Measurements from ENCODE around the gene RNU1-1.
"Not testable (repeated sequence)": the region's sequence is repeated elsewhere in the genome, so short reads cannot be mapped to it uniquely, and the experiment has no call there.

The RNU1-1 gene

DNA sequence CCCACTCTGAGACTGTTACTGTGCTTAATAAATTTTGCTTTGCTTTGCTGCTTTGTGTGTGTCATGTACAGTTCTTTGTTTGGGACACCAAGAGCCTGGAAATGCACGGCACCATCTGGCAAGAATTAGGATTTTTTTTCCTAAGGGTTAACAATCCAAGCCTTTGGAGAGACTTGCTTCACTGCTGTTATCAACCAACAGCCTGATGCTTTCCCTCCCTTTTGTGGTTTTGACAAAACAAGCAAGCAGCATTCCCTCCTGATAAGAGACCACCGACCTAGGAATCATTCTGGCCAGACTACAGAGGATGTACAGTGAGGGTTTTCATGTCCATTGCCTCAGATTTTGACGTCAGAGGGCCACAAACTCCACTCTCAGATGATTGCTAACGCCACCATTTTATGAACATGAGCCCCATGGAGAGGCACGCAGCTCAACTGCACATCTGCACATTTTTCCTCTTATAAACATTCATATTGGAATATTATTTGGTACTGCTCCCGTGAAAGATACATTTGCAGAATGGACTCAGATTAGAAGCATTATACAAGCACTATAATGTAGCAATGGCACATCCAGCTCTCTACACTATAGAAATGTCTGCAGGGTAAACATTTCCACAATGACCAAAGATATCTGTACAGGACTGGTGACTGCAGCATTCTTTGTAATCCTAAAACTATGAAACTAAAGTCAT, 5.3 kb upstream of the RNU1-1 start:
- not testable (repeated sequence) for H3K36me3 ChIP-seq (ENCODE audit: control insufficient read depth, insufficient read depth, low read length); H3K9me3 ChIP-seq (ENCODE audit: control insufficient read depth, low read length); H3K4me3 ChIP-seq (ENCODE audit: low read length); H3K4me1 ChIP-seq (ENCODE audit: control insufficient read depth, insufficient read depth, low read length); H3K9ac ChIP-seq (ENCODE audit: low read length)
- H3K27me3 ChIP-seq (ENCODE audit: control insufficient read depth, insufficient read depth, low read length): peaks cover 41% of the 10 kb centered on the region

DNA sequence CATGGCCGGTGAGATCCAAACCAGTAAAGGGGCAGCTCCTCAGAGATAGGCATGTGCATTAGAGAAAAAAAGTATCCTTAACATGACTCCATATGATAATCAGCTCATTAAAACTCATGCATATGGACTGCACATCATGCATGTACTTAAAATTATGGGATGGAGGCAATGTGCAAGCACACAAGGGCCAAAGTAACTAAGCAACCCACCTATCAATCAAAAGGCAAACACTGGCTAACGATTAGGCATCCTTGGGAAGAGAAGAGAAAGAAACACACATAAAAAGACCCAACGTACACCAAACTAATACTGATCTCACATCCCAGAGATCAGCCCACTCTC, 4.8 kb upstream of the RNU1-1 start:
- H3K36me3 ChIP-seq (ENCODE audit: control insufficient read depth, insufficient read depth, low read length); H3K9me3 ChIP-seq (ENCODE audit: control insufficient read depth, low read length); H3K9ac ChIP-seq (ENCODE audit: low read length); H3K4me3 ChIP-seq (ENCODE audit: low read length); H3K4me1 ChIP-seq (ENCODE audit: control insufficient read depth, insufficient read depth, low read length): not testable (repeated sequence)
- H3K27me3 ChIP-seq (ENCODE audit: control insufficient read depth, insufficient read depth, low read length): peaks cover 35% of the 10 kb centered on the region

DNA sequence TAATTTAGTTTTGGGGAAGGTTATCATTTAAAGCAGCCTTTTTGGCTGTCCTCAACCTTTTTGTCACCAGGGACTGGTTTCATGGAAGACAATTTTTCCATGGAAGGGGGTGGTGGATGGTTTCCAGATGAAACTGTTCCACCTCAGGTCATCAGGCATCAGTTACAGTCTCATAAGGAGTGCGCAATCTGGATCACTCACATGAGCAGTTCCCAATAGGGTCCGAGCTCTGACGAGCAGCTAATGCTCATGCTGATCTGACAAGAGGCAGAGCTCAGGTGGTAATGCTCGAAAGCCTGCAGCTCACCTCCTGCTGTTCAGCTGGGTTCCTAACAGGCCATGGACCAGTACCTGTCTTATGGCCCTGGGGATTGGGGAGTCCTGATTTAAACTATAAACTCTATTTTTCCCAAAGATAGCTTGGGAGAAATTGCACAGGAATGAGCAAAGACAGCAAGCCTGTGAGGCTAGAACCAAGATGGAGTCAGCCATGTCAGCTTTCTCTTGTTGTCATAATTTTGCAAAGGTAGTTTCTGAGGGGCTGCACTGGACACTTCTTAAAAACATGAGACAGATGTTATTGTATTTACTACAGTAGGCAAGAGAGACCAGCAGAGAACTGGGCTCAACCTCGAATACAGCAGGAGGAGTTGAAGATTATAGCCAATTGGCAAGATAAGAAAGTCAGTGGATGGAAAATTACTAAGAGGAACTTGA, 2.8 kb upstream of the RNU1-1 start:
- H3K4me1 ChIP-seq (ENCODE audit: control insufficient read depth, insufficient read depth, low read length); H3K9me3 ChIP-seq (ENCODE audit: control insufficient read depth, low read length); H3K4me3 ChIP-seq (ENCODE audit: low read length); H3K36me3 ChIP-seq (ENCODE audit: control insufficient read depth, insufficient read depth, low read length); H3K9ac ChIP-seq (ENCODE audit: low read length): not testable (repeated sequence)
- peaks cover 26% of the 10 kb centered on the region for H3K27me3 ChIP-seq (ENCODE audit: control insufficient read depth, insufficient read depth, low read length)

DNA sequence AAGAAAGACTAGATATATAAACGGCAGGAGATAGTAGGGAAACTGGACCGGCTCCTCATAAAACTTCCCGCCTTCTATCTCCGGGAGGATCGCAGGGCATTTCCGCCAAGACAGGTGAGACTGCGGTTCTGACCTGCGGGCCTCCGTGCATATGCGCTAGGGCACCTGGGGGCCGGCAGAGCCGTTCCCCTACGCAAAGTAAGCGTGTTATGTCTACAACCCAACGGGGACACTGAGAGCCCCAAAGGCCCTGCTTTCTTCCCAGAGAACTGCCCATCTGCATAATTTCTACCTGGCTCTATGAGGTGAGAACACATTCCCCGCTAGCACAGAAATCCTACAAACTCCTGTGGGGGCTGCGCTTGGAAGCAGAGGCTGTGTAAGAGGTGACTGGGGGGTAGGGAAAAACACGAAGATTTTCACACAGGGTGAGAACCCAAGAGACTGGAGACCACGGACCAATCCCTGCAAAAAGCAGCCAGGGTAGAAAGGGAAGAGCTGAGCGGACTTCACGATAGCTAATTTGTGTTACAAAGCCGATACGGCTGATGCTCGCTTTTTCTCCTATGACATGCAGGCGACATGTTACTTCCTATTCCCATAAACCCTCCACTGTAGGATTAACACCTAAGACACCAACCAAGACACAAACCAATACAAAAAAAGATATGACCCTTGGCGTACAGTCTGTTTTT, 526 bp downstream of the RNU1-1 start:
- peak overlapping the region; percentile 71 for H3K9ac ChIP-seq (ENCODE audit: low read length)
- not testable (repeated sequence) for H3K4me3 ChIP-seq (ENCODE audit: low read length); H3K9me3 ChIP-seq (ENCODE audit: control insufficient read depth, low read length); H3K27me3 ChIP-seq (ENCODE audit: control insufficient read depth, insufficient read depth, low read length); H3K4me1 ChIP-seq (ENCODE audit: control insufficient read depth, insufficient read depth, low read length); H3K36me3 ChIP-seq (ENCODE audit: control insufficient read depth, insufficient read depth, low read length)

DNA sequence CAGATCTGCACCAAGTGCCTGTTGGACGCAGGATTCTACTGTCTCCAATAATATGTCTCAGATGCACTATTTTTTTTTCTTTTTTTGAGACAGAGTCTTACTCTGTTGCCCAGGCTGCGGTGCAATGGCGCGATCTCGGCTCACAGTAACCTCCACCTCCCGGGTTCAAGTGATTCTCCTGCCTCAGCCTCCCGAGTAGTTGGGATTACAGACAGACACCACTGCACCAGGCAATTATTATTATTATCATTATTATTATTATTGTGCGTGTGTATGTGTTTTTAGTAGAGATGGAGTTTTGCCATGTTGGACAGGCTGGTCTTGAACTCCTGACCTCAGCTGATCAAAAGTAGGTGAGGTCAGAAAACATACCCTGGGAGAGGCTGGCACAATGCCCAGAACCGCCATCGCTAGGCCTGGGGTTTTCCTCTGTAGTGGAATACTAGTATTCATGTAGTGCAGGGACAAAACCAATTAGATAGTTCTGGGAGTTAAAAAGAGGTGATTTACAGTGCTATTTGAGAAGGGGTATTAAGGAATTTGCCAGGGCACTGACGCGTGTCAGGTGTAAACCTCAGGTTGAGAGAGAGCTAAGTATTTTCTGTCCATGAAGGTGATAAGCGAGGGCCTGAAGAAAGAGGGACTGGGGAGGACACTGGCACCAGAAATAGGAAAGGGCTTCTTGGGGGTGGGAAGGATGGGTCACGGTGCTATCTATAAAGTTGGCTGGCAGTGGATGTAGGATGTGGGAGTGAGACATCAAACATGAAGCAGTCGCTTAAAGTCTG, 1.3 kb downstream of the RNU1-1 start:
- H3K27me3 ChIP-seq (ENCODE audit: control insufficient read depth, insufficient read depth, low read length); H3K4me1 ChIP-seq (ENCODE audit: control insufficient read depth, insufficient read depth, low read length); H3K9me3 ChIP-seq (ENCODE audit: control insufficient read depth, low read length); H3K9ac ChIP-seq (ENCODE audit: low read length); H3K36me3 ChIP-seq (ENCODE audit: control insufficient read depth, insufficient read depth, low read length); H3K4me3 ChIP-seq (ENCODE audit: low read length): not testable (repeated sequence)

DNA sequence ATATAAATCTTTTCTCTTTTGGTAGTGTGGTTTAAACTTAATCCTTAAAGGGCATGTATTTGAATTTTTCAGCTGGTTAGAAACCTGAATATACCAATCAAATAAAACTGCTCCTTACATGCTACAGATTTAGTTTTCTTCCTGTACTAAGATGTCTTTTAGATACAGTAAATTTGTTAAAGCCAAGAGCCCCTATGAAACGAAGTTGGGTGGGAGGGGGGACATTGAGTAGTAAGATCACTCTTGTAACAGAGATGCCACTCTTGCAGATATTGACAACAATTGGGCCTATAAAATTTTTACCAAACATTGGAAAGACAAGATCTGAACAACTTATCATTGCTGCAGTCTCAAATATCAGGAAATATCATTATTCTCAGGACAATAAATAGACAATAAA, 2.2 kb downstream of the RNU1-1 start:
- H3K27me3 ChIP-seq (ENCODE audit: control insufficient read depth, insufficient read depth, low read length); H3K9me3 ChIP-seq (ENCODE audit: control insufficient read depth, low read length); H3K4me3 ChIP-seq (ENCODE audit: low read length); H3K36me3 ChIP-seq (ENCODE audit: control insufficient read depth, insufficient read depth, low read length); H3K9ac ChIP-seq (ENCODE audit: low read length); H3K4me1 ChIP-seq (ENCODE audit: control insufficient read depth, insufficient read depth, low read length): not testable (repeated sequence)

DNA sequence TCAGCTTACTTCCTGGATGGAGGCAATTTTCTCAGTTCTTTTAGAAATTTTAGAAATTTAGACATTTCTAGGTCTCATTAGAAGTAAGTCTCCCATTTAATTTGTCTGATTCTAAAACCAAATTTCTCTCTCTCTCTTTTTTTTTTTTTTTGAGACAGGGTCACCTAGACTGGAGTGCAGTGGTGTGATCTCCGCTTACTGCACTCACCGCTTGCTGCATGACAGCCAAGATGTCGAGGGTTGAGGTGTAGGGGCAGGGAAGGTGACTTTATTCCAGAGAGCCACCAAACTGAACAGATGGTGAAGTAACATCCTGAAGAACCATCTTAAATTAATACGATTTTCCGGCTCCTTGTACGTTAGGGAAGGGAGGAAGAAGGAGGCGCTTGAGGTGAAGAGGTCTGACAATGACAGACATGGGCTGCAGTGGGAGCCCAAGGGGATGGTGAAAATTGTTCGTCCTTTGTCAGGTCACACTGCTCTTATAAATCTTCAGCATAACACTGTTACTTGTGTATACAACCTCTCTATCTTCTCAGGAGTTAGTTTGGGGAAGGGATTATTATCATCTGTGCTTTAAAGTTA, 5.1 kb downstream of the RNU1-1 start:
- H3K36me3 ChIP-seq (ENCODE audit: control insufficient read depth, insufficient read depth, low read length); H3K9ac ChIP-seq (ENCODE audit: low read length); H3K9me3 ChIP-seq (ENCODE audit: control insufficient read depth, low read length); H3K4me1 ChIP-seq (ENCODE audit: control insufficient read depth, insufficient read depth, low read length); H3K4me3 ChIP-seq (ENCODE audit: low read length); H3K27me3 ChIP-seq (ENCODE audit: control insufficient read depth, insufficient read depth, low read length): not testable (repeated sequence)

DNA sequence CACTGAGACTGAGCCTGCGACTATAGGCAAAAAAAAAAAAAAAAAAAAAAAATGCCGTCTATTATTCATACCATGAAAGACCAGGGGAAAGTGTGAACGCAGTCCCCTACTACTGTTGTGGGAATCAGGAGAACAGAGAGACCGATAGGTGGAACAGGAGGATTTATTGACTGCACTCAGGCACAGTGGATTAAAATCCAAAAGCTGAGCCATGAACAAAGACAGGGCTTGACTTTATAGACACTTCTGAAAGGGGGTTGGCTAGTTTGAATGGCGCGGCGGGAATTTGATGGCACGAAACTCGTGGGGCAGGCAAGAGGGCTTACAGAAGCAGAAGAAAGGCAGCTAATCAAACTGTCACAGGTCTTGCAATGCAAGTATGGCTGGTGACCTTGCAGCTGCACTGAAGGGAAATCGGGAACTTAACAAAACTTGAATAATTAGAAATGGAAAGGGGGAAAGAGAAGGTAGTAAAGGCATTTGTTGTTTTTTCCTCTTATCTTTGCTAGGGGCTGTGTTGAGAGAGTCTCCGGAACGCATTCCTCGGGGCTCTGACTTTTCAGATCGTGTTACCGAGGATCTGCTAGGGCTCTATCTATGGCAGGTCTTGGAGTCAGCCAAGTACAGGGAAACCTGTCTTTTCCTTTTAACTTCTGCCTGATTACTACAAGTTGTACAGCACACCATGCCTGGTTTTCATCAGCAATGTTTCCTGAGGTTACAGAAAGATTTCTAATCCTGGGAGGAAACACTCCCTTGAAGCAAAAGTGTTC, 7.5 kb downstream of the RNU1-1 start:
- H3K9ac ChIP-seq (ENCODE audit: low read length); H3K36me3 ChIP-seq (ENCODE audit: control insufficient read depth, insufficient read depth, low read length); H3K4me3 ChIP-seq (ENCODE audit: low read length); H3K9me3 ChIP-seq (ENCODE audit: control insufficient read depth, low read length); H3K27me3 ChIP-seq (ENCODE audit: control insufficient read depth, insufficient read depth, low read length); H3K4me1 ChIP-seq (ENCODE audit: control insufficient read depth, insufficient read depth, low read length): not testable (repeated sequence)

DNA sequence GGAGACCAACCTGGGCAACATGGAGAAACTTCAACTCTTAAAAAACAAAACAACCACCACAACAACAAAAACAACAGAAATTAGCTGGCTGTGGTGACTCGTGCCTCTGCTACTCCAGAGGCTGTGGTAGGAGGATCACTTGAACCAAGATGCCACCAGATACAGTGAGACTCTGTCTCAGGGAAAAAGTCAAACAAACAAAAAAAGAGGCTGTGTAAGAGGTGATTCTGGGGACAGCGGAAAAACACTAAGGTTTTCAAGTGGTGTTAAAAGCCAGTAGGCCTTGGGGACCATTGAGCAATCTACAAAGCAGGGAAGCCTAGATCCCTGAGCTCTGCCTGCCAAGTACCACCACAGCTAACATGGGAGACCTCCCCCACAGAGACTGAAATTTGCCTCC, 8.2 kb downstream of the RNU1-1 start:
- H3K36me3 ChIP-seq (ENCODE audit: control insufficient read depth, insufficient read depth, low read length); H3K4me3 ChIP-seq (ENCODE audit: low read length); H3K9me3 ChIP-seq (ENCODE audit: control insufficient read depth, low read length); H3K9ac ChIP-seq (ENCODE audit: low read length); H3K4me1 ChIP-seq (ENCODE audit: control insufficient read depth, insufficient read depth, low read length); H3K27me3 ChIP-seq (ENCODE audit: control insufficient read depth, insufficient read depth, low read length): not testable (repeated sequence)

DNA sequence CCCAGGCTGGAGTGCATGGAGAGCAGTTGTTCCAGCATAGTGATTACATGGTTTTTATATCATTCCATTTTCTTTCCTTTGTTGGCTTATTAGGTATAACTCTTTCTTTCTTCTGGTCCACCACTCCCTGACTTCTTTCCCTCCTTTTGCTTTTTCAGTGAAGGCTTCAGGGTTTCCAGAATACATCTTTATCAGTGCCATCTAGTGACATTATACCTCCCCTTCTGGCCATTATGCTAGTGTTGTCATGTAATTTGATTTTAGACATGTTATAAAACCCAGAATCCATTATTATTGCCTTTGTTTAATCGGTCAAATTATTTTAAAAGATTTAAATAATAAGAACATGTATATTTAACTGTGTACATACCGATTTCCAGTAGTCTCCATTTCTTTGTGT, 10.6 kb downstream of the RNU1-1 start:
- Histone ChIP-seq H3K9me3 (ENCODE audit: control insufficient read depth, low read length) (no peaks in the 10 kb centered on the region), H3K36me3 (ENCODE audit: control insufficient read depth, insufficient read depth, low read length) (no peaks in the 10 kb centered on the region), H3K27me3 (ENCODE audit: control insufficient read depth, insufficient read depth, low read length) (no peaks in the 10 kb centered on the region), H3K4me3 (ENCODE audit: low read length) (no peak overlapping the region), H3K4me1 (ENCODE audit: control insufficient read depth, insufficient read depth, low read length) (no peaks in the 10 kb centered on the region), H3K9ac (ENCODE audit: low read length) (no peak overlapping the region)

DNA sequence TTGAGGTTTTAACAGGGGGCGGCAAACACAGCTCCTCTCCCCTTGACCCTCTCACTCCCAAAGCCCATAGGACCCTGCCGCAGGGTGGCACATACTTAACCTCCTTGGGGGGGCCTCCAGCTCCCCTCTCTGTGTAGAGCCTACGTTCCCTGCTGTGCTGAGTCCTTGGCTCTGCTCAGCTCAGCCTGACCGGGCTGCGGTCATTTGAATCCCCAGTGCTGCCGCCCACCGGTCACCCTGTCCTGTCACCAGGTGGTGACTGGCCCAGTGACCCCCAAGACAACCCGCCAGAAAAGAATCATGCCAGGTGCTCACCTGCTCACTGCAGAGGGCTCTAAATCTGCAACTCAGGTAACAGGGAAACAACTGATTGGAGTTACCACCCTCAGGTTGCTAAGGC, 12.6 kb downstream of the RNU1-1 start:
- H3K9ac ChIP-seq (ENCODE audit: low read length); H3K36me3 ChIP-seq (ENCODE audit: control insufficient read depth, insufficient read depth, low read length); H3K4me3 ChIP-seq (ENCODE audit: low read length); H3K9me3 ChIP-seq (ENCODE audit: control insufficient read depth, low read length); H3K27me3 ChIP-seq (ENCODE audit: control insufficient read depth, insufficient read depth, low read length); H3K4me1 ChIP-seq (ENCODE audit: control insufficient read depth, insufficient read depth, low read length): not testable (repeated sequence)
